Keratinocyte (primary cell): ENCODE results near the gene IL1RL2. TPM values are rescaled to one million over a fixed set of nuclear protein-coding genes. Genes with fewer than 3 reads are reported as not detected.

Experiments
- DNase-seq: peaks from one replicate; pipeline ENCODE4 v3.0.0-alpha.2; 2011; ENCODE audit warnings: low read depth, missing footprints, low spot score
- FAIRE-seq: peaks from 2 replicates; lab custom pipeline; 2011; peaks lifted over from hg19 to GRCh38; lab: Jason Lieb, UNC
- H2AFZ ChIP-seq: 2 replicates; pipeline ENCODE4 v1.6.0; 2012; ENCODE audit warnings: low read length, control low read depth, inconsistent platforms; ENCODE audit not compliant: control insufficient read depth
- H3K27ac ChIP-seq: 2 replicates; pipeline ENCODE4 v1.5.1; 2011; ENCODE audit warnings: low read length; ENCODE audit not compliant: control insufficient read depth, insufficient read depth
- H3K27me3 ChIP-seq: 3 replicates; pipeline ENCODE4 v1.6.0; 2011; ENCODE audit warnings: low read length; ENCODE audit not compliant: control insufficient read depth, insufficient read depth; ENCODE audit errors: extremely low read depth
- H3K36me3 ChIP-seq, 2 experiments: 2 replicates in 1 of 2; 3 replicates in 1 of 2; pipeline ENCODE4 v1.5.1; 2011; ENCODE audit warnings: low read length in 2 of 2, mild to moderate bottlenecking in 1 of 2; ENCODE audit not compliant: control insufficient read depth in 2 of 2, insufficient read depth in 2 of 2; ENCODE audit errors: extremely low read depth in 1 of 2
- H3K4me1 ChIP-seq: 3 replicates; pipeline ENCODE4 v1.5.1; 2011; ENCODE audit warnings: low read length; ENCODE audit not compliant: control insufficient read depth, insufficient read depth; ENCODE audit errors: extremely low read depth
- H3K4me2 ChIP-seq: 3 replicates; pipeline ENCODE4 v1.6.0; 2011; ENCODE audit warnings: low read depth, low read length; ENCODE audit not compliant: control insufficient read depth, insufficient read depth; ENCODE audit errors: extremely low read depth
- H3K4me3 ChIP-seq, 3 experiments: fragments of 200-600 bp in 1 of 3; sonication (generic) in 1 of 3; 2 replicates in 2 of 3; 3 replicates in 1 of 3; pipeline ENCODE4 v1.5.1; 2011 to 2016; ENCODE audit warnings: low read length in 3 of 3, mild to moderate bottlenecking in 3 of 3, control low read depth in 2 of 3, inconsistent platforms in 1 of 3, low read depth in 1 of 3, mixed read lengths in 1 of 3, mixed run types in 1 of 3, moderate library complexity in 1 of 3; ENCODE audit not compliant: control insufficient read depth in 2 of 3, insufficient read depth in 2 of 3; ENCODE audit errors: extremely low read depth in 1 of 3
- H3K79me2 ChIP-seq: 2 replicates; pipeline ENCODE4 v1.6.0; 2012; ENCODE audit warnings: low read length; ENCODE audit not compliant: control insufficient read depth, insufficient read depth
- H3K9ac ChIP-seq: 3 replicates; pipeline ENCODE4 v1.6.0; 2011; ENCODE audit warnings: low read length; ENCODE audit not compliant: control insufficient read depth, insufficient read depth; ENCODE audit errors: extremely low read depth
- H3K9me1 ChIP-seq: 3 replicates; pipeline ENCODE4 v1.6.0; 2011; ENCODE audit warnings: low read length; ENCODE audit not compliant: control insufficient read depth, insufficient read depth; ENCODE audit errors: extremely low read depth
- H3K9me3 ChIP-seq: 2 replicates; pipeline ENCODE4 v1.5.1; 2012; ENCODE audit warnings: low read depth, low read length; ENCODE audit not compliant: control insufficient read depth
- H4K20me1 ChIP-seq: 3 replicates; pipeline ENCODE4 v1.6.0; 2011; ENCODE audit warnings: low read length; ENCODE audit not compliant: control insufficient read depth, insufficient read depth; ENCODE audit errors: extremely low read depth
- EZH2 ChIP-seq: IDR thresholded peaks from one replicate; pipeline ENCODE4 v1.6.1; 2012; ENCODE audit warnings: inconsistent platforms, mild to moderate bottlenecking, low read length, moderate library complexity
- dilution Hi-C: fragments of 300-500 bp; cut with MboI; formaldehyde crosslinking; loops from one replicate; pipeline ENCODE4 v1.7.0; 2020; ENCODE audit warnings: low sequenced_read_pairs; ENCODE audit not compliant: extremely low pct_ligation_motif_present
- polyA plus RNA-seq, 5 experiments: library from polyadenylated mRNA; depleted of rRNA in 3 of 5; stranded (reverse) in 3 of 5; stranded (forward) in 1 of 5; unstranded in 1 of 5; fragments of >200 nt; gene quantifications; 1 replicate in 1 of 5; 2 replicates in 3 of 5; 3 replicates in 1 of 5; pipeline versions ENCODE4 v1.2.1 to v1.2.3, GENCODE V29; 2011 to 2012; ENCODE audit warnings: missing spikeins in 2 of 5, low read depth in 1 of 5, low replicate concordance in 1 of 5
- TF ChIP-seq, protein P1 (sequence below), 3 experiments: IDR thresholded peaks in 1 of 3; conservative IDR thresholded peaks in 1 of 3; optimal IDR thresholded peaks in 1 of 3; 2 replicates in 2 of 3; 3 replicates in 1 of 3; pipeline versions ENCODE3 to v1.5.1; 2011; ENCODE audit warnings: low read length in 3 of 3, mild to moderate bottlenecking in 3 of 3, moderate library complexity in 2 of 3, control low read depth in 1 of 3, inconsistent platforms in 1 of 3; ENCODE audit not compliant: insufficient read depth in 2 of 3; ENCODE audit errors: extremely low read depth in 1 of 3

The IL1RL2 gene
- polyA plus RNA-seq, 1 donor (not counting 4 experiments of a cell fraction or from before 2014, with no cell fraction given): 1.5 TPM

DNA sequence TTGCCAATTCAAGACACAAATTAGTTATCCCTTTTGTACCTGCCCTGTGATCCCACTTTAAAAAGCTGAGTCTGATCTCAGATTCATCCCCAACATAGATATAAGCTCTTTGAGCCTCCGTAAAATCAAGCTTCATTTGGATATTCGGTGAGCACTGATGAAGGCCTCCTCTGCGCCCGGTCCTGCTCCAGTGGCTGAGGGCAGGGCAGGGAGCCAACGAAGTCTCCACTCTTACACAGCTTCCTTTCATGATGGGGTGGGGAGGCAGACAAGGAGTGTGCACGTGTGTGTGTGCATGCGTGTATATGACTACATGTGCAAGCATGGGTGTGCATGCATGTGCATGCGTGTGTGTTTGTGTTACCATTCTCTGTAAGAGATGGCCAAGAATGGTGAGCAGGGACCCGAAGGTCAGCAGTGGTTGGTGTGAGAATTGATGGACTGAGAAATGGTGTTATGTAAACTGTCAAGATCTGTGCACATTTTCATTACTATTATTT, 43.6 kb downstream of the IL1RL2 start:
- Histone ChIP-seq H3K4me3 (no peak overlapping the region), H3K4me2 (no peak overlapping the region), H2AFZ (no peak overlapping the region), H3K9ac (no peak overlapping the region), H3K9me3 (no peaks in the 10 kb centered on the region), H3K79me2 (no peaks in the 10 kb centered on the region), H3K9me1 (no peaks in the 10 kb centered on the region), H3K27me3 (no peaks in the 10 kb centered on the region), H3K4me1 (peaks cover 17% of the 10 kb centered on the region), H3K36me3 (no peaks in the 10 kb centered on the region), H3K27ac (no peak overlapping the region), H4K20me1 (no peaks in the 10 kb centered on the region)
- FAIRE-seq (no peak), DNase-seq (no peak)
- no peak for TF ChIP-seq EZH2
- TF ChIP-seq, protein P1, sequence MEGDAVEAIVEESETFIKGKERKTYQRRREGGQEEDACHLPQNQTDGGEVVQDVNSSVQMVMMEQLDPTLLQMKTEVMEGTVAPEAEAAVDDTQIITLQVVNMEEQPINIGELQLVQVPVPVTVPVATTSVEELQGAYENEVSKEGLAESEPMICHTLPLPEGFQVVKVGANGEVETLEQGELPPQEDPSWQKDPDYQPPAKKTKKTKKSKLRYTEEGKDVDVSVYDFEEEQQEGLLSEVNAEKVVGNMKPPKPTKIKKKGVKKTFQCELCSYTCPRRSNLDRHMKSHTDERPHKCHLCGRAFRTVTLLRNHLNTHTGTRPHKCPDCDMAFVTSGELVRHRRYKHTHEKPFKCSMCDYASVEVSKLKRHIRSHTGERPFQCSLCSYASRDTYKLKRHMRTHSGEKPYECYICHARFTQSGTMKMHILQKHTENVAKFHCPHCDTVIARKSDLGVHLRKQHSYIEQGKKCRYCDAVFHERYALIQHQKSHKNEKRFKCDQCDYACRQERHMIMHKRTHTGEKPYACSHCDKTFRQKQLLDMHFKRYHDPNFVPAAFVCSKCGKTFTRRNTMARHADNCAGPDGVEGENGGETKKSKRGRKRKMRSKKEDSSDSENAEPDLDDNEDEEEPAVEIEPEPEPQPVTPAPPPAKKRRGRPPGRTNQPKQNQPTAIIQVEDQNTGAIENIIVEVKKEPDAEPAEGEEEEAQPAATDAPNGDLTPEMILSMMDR (optimal IDR thresholded peaks at IDR 0.05 in 1 of 3, IDR thresholded peaks at IDR 0.05 in 1 of 3, conservative IDR thresholded peaks at IDR 0.05 in 1 of 3; ENCODE audit: extremely low read depth in 1 of 3, insufficient read depth in 2 of 3, low read length in 3 of 3): no peak
- dilution Hi-C loops: no loop called here

DNA sequence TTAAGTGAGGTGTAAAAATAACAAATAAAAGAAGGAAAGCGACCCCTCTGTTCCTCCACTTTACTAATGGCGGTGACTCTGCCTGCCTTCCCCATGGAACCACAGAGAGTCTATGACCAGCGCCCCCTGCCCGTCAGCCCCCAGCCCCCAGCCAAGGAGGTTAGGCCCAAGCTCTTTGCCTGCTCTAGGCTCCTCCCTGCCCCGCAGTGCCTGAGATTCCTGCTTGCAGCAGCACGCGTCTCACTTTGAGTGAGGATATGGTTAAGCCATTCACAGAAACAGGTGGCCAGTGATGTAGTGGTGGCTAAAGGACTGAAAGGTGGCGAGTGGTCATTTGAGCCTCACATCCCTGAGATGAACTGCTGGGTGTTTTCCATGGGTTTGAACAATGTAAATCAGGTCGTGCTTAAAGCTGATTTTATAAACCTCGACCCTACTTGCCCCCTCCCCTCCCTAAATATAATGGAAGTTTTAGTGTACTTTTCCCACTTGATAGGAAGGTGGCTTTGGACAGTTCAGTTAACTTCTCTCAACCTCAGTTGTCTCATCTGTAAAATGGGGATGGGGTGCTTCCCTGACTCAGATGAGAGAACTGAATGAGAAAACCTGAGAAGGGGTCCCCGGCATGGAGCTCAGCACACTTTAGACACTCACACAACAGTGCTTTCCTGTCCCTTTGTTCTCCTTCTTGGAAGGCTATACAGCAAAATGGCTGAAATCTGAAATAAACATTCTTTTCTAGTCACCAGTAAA, 46.5 kb downstream of the IL1RL2 start:
- H3K4me3 ChIP-seq: no peak overlapping the region
- no peak overlapping the region for H3K4me2 ChIP-seq
- no peak overlapping the region for H2AFZ ChIP-seq
- H3K79me2 ChIP-seq: no peaks in the 10 kb centered on the region
- TF ChIP-seq, protein P1 (optimal IDR thresholded peaks at IDR 0.05 in 1 of 3, IDR thresholded peaks at IDR 0.05 in 1 of 3, conservative IDR thresholded peaks at IDR 0.05 in 1 of 3; ENCODE audit: extremely low read depth in 1 of 3, insufficient read depth in 2 of 3, low read length in 3 of 3): no peak
- no peak for TF ChIP-seq EZH2
- H3K9me3 ChIP-seq: no peaks in the 10 kb centered on the region
- FAIRE-seq (no peak), DNase-seq (no peak)
- peaks cover 4% of the 10 kb centered on the region for H3K4me1 ChIP-seq
- H3K9me1 ChIP-seq: no peaks in the 10 kb centered on the region
- no peaks in the 10 kb centered on the region for H3K27me3 ChIP-seq
- dilution Hi-C loops: no loop called here
- H4K20me1 ChIP-seq: no peaks in the 10 kb centered on the region
- H3K36me3 ChIP-seq: no peaks in the 10 kb centered on the region
- no peak overlapping the region for H3K9ac ChIP-seq
- no peak overlapping the region for H3K27ac ChIP-seq
